Suppressor macrophage treated with lipopolysaccharide for 4 hours (primary cell): Measurements from ENCODE around the gene PTPRT.

Source experiments
- DNase-seq: peaks from one replicate; pipeline ENCODE4 v3.0.0-alpha.2; 2020

Gene PTPRT

DNA sequence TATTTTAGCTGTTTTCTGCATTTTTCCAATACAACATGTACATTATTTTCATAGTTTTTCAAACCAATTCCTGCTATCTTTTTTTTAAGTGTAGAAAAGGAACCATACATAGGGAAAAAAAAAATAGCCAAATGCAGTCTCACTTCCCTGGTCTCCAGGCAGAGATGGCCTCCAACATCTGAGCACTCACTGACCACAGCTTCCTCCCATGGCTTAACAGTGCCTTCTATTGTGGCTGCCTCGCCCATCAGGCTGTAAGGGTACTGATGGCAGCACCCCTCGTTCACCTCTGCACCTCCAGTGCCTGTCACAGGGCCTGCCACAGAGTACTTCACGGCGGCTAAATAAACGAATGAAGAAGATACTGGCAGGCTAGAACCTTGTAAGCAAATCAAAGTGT lies 591.1 kb downstream of the PTPRT start:
- no peak for DNase-seq

- DNase-seq: no peak
These were observed 594.1 kb downstream of the PTPRT start for GRCh38 chr20:42595625-42596024.

DNA sequence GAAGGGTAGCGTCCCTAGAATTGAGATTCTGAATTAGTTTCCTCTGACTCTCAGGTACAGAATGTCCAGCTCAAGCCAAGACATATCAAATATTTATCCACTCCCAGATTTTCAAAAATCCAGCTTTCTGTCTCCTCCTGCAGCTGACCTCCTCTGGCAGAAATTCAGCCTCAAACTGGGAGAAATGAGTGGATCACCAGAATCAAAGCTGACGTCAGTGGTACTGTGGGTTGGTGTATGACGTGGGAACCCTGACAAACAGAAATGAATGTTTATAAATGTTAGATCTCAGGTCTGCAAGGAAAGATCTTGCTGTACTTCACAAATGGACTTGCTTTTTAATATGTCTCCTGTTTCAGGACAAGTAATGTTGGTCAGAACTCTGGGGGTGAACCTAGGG lies 595.0 kb downstream of the PTPRT start:
- no peak for DNase-seq

GRCh38 chr20:42594011-42594410 lies 595.7 kb downstream of the PTPRT start:
- no peak for DNase-seq

DNA sequence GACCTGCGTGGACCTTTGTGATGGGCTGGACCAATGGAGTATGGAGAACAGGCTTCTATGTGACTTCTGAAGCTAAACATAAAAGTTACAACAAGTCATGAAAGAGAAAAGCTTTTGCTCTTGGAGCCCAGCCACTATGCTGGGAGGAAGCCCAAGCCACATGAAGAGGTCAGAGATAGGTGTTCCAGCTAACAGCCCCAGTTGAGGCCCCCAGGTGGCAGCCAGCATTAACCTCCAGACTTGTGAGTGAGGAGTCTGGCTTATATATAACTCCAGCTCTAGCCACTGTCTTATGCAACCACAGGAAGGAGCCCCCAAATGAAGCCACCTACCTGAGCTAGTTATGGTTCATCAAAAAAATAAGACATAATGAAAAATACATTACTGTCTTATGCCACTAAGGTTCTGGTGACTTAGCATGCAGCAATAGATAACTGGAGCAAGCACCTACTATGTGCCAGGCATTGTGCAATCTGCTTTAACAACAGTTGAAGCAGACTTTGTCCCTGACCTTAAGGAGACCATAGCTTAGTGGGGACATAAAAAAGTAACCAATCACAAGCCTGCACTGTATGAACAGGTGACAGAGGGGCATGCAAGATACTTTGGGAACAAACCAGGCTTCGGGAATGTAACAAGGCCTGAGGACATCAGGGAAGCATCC lies 599.6 kb downstream of the PTPRT start:
- no peak for DNase-seq

DNA sequence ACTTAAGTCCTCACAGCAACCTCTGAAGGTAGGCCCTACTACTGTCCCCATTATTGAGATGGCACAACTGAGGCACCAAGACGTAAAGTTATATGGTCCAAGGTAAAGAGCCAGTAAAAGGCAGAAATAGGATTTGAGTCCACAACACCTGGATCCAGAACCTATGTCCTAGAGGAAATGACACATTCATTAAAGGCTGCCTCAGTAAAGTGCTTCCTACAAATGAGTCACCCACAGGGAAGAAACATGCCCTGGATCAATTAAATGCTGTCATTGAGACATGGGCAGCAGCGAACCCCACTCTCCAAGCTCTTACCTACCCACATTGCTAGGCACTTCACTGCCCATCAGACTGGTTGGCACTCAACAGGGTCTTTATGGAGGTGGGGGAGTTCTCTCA lies 600.9 kb downstream of the PTPRT start:
- DNase-seq: no peak

DNA sequence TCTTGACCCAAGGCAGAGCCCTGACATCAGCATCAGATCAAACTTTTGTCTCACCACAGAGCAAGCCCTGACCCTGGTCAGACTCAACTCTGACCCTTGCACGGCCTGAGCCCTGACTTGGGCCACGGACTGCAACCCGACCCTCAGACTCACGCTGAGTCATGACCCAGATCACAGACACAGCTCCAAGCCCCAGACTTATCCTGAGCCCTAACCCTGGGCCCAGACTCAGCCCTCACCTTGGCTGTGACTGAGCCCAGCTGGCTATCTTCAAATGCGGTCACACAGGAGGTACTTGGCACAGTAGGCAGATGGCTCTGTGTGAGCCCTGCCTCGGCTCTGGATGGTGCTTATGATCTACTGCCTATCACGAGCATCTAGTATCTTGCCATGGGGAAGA lies 602.3 kb downstream of the PTPRT start:
- no peak for DNase-seq

DNA sequence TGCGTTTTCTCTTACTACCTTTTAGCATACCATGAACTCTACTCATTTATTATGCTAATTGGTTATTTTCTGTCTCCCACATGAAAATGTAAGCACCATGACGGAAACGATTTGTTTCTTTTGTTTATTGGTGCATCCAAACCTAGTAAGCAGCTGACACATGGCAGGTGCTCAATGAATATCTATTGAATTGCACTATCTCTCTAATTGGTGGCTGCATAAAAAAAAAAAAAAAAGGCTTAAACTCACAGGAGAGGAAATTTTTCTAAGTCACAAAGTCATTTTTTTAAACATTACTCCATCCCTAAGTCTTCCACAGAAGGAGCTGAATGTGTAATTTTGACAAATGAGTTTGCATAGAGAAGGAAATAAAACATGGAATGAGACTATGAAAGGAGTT lies 608.4 kb downstream of the PTPRT start:
- no peak for DNase-seq

- DNase-seq: no peak
These were observed 613.5 kb downstream of the PTPRT start for GRCh38 chr20:42576167-42576566.

DNA sequence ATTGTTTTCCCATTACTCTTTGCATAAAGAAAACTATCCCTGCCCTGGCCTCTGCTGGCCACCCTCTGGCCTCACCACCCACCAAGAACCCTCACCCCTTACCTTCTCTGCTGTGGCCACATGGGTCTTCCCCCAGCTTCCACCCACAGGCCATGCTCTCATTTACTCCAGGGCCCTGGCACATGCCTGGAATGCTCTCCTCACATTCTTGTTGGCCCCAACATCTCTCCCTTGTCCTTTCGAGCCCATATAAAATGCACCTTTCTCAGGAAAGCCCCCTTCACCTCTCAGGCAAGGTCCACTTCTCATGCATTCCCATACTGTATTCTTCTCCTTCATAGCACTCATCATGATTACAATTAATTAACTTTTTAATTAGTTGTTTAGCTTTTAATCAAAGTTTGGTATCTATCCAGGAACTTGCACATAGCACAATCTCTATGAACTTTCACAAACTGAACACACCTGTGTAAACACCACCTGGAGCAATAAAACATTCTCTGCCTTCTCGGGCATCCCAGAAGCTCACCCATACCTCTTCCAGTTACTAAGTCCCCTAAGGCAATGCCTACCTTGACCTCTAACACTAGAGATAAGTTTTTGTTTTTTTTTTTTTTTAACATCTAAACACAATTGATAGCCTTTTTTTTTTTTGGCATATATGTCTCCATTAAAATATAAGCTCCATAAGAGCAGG lies 617.2 kb downstream of the PTPRT start:
- no peak for DNase-seq

GRCh38 chr20:42567409-42567808 lies 622.3 kb downstream of the PTPRT start:
- DNase-seq: no peak

DNA sequence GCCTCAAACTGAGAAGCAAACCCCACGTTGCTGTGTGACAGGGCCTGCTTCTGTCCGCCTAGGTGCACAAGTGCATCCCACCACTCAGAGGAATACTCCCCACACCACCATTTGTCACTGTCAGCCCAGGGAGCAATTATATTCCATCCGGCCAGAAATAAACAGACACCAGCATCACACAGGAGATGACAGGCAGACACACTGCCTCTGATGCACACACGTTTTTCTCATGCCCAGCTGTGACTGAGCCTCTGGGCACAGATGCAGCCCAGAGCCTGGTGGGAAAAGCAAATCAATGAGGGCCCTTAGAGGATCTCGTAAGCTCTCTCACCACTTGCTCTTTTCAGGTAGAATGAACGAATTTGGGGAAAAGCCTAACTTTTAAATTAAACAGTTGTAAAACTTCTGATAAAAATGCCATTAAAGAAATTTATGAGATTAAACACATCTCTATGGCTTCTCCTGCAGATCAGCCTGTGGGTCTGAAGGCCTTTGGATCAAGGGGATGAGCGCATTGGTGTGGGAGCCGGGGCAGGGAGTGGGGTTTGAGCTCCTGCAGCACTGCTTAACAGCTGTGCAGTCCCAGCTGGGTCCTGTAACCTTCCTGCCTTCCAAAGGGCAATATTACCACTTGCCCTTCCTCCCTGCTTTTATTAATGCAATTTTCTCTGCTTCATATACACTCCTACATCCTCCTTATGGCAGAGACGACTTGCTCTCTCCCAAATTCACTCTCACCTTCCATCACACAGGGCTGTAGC lies 624.3 kb downstream of the PTPRT start:
- no peak for DNase-seq

GRCh38 chr20:42559665-42560064 lies 630.0 kb downstream of the PTPRT start:
- no peak for DNase-seq

DNA sequence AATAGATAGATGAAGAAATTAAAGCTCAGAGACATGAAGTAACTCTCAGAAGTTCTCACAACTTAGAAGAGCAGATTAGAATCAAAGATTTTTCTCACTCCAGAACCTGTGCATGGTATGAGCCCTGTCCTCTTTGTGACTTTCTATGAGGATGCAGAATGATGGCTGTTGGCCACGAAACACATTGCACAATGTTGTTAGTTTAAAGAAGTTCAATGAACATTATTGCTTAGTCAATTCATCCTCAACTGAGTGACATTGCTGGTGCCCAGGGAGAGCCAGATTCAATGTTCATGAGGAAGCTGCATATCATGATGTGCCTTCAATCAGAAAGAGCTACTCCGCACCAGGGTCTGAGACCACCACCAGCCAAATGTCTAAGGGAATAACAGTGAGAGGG lies 633.1 kb downstream of the PTPRT start:
- DNase-seq: no peak

- DNase-seq: no peak
These were observed 636.3 kb downstream of the PTPRT start for GRCh38 chr20:42553374-42553773.

DNA sequence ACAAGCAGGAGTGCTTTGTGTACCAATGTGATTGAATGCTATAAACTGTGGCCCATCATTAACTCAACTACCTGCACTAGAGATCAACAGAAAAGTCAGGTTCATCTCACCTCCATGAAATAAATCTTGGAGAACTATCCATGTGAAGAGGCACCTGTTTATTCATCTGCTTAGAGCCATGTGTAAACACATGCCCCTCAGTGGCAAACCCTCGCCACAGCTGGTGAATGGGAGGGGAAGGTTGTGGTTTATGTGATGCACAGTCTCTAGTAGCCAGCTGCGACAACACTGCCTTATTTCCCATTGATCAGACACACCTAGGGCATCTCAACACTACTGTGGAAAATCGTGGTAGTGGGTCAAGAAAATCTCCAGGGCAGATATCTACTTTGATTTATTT lies 640.2 kb downstream of the PTPRT start:
- no peak for DNase-seq

- no peak for DNase-seq
These were observed 644.8 kb downstream of the PTPRT start for GRCh38 chr20:42544926-42545325.

DNA sequence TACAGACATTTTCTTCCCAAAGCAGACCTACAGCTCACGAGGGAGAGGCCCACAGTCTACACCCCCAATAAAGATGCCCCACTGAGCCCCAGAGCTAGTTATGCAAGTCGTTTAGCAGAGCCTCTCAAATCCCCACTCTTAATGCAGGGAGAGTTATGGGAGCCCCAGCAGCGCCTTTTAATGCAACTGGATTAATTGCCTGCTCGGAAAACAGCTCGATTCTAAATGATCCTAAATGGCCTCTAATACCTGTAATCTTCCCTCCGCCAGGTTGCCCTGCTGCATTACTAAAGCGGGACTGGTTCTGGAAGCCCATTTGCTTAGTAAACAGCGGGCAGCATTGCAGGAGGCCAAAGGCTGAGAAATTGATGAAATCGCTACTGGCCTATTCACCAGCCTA lies 656.9 kb downstream of the PTPRT start:
- DNase-seq: no peak

DNA sequence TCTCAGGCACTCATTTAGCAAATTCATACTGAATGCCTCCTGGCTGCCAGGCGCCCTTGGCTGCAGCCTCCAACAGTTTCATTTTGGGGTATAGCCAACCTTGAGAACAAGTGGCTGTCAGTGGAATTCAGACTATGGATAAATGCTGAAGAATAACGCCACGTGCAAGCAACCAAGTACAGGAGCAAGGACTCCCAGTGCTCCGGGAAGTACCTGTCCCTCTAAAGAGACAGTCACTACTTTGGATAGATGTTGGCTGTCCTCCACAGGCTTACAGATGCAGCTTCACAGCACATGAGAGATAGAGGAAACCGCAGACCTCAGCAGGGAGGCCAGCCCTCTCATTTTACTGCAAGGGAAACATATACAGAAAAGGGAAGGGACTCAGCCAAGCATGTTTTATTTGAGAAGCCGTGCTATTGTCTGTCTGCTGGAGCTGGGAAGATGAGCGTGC lies 658.2 kb downstream of the PTPRT start:
- no peak for DNase-seq

- peak; percentile 49 for DNase-seq
These were observed 658.8 kb downstream of the PTPRT start for GRCh38 chr20:42530855-42531448.

DNA sequence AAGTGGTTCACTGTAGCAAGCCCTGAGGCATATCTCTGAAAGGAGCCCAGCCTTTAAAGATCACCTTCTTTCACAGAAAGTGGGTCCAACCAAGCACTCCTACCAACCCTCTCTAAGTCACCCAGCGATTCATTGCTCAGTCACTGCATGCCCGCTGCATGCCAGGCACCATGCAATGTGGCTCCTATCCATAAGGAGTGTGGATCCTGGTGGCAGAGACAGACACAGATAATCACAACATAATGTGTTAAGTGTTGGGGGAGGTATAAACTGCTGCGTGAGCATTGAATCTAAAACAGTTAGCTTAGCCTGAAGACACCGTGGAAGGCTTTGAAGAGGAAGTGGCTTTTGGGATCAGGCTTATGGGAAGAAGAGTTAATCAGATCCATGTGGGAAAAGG lies 659.5 kb downstream of the PTPRT start:
- no peak for DNase-seq

- DNase-seq: no peak
These were observed 665.6 kb downstream of the PTPRT start for GRCh38 chr20:42524058-42524457.

DNA sequence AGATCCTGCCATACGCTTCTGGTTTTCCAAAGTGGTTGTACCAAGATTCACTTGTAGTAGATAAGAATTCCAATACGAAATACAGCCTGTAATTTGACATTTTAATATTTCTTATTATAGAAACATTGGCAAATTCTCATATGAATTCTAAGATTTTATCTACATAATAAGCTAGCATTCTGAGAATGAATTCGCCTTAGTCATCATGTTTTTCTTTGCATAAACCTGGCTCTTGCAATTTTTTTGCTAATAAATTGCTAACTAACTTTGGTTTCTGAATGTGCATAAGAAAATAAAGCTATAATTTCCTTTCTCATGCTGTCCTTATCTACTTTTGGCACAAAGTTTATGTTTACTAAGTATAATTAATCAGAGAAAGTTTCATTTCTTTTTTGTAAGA lies 673.0 kb downstream of the PTPRT start:
- no peak for DNase-seq

GRCh38 chr20:42510686-42511085 lies 679.0 kb downstream of the PTPRT start:
- no peak for DNase-seq
